Measurements from ENCODE around the gene CD1B.
"Not testable (repeated sequence)": the region's sequence is repeated elsewhere in the genome, so short reads cannot be mapped to it uniquely, and the experiment has no call there.

The CD1B gene

GRCh38 chr1:158290321-158290844, 40.9 kb downstream of the CD1B start:
- no peak for DNase-seq (ENCODE audit: low read depth)
- TF ChIP-seq CTCF (IDR thresholded peaks at IDR 0.05; ENCODE audit: low read length, missing control alignments), result no peak
- no peak overlapping the region for H3K4me3 ChIP-seq (replicated peaks; ENCODE audit: low read depth, low read length)

- no peak for DNase-seq (ENCODE audit: low read depth)
- no peak for TF ChIP-seq CTCF (IDR thresholded peaks at IDR 0.05; ENCODE audit: low read length, missing control alignments)
- no peak within 1 kb of the TSS for H3K4me3 ChIP-seq (replicated peaks; ENCODE audit: low read depth, low read length)
These were observed 41.5 kb downstream of the CD1B start, which contains the start of gene CD1C for GRCh38 chr1:158289811-158290210. Gene CD1C, plus strand, starts transcription at chr1:158289923. Its CDS starts 142 bp downstream, at chr1:158290065.

- no peak for DNase-seq (ENCODE audit: low read depth)
- no peak for TF ChIP-seq CTCF (IDR thresholded peaks at IDR 0.05; ENCODE audit: low read length, missing control alignments)
- H3K4me3 ChIP-seq (replicated peaks; ENCODE audit: low read depth, low read length), result no peak overlapping the region
These were observed 44.4 kb downstream of the CD1B start for GRCh38 chr1:158286941-158287346.

GRCh38 chr1:158286487-158286886, 44.8 kb downstream of the CD1B start:
- TF ChIP-seq CTCF (IDR thresholded peaks at IDR 0.05; ENCODE audit: low read length, missing control alignments), result no peak
- no peak overlapping the region for H3K4me3 ChIP-seq (replicated peaks; ENCODE audit: low read depth, low read length)
- DNase-seq (ENCODE audit: low read depth), result no peak

- H3K4me3 ChIP-seq (replicated peaks; ENCODE audit: low read depth, low read length), result no peak overlapping the region
- no peak for TF ChIP-seq CTCF (IDR thresholded peaks at IDR 0.05; ENCODE audit: low read length, missing control alignments)
- peak; percentile 28 for DNase-seq (ENCODE audit: low read depth)
These were observed 45.5 kb downstream of the CD1B start for GRCh38 chr1:158285756-158286241.

- DNase-seq (ENCODE audit: low read depth), result peak; percentile 7
- H3K4me3 ChIP-seq (replicated peaks; ENCODE audit: low read depth, low read length), result no peak overlapping the region
- TF ChIP-seq CTCF (IDR thresholded peaks at IDR 0.05; ENCODE audit: low read length, missing control alignments), result no peak
These were observed 47.4 kb downstream of the CD1B start for GRCh38 chr1:158283965-158284364.

GRCh38 chr1:158282421-158282820, 48.9 kb downstream of the CD1B start:
- DNase-seq (ENCODE audit: low read depth); H3K4me3 ChIP-seq (replicated peaks; ENCODE audit: low read depth, low read length): not testable (repeated sequence)

Measured in fibroblast of pulmonary artery (primary cell).